Left ventricle myocardium inferior (tissue), 1 donor: ENCODE results near the gene CMIP. TPM values are rescaled to one million over a fixed set of nuclear protein-coding genes. Genes with fewer than 3 reads are reported as not detected.

Source experiments
- DNase-seq: peaks from one replicate; pipeline ENCODE4 v3.0.0-alpha.2; 2020
- H3K27ac ChIP-seq: fragments of 200-600 bp; replicated peaks from 2 replicates; pipeline ENCODE4 v1.8.0; 2021
- H3K27me3 ChIP-seq: fragments of 200-600 bp; 2 replicates; pipeline ENCODE4 v1.8.0; 2021; ENCODE audit warnings: low read depth
- H3K36me3 ChIP-seq: fragments of 200-600 bp; 2 replicates; pipeline ENCODE4 v1.8.0; 2021
- H3K4me1 ChIP-seq: fragments of 200-600 bp; 2 replicates; pipeline ENCODE4 v1.8.0; 2021
- H3K4me3 ChIP-seq: fragments of 200-600 bp; 2 replicates; pipeline ENCODE4 v1.8.0; 2021; ENCODE audit warnings: mild to moderate bottlenecking, moderate library complexity
- H3K9me3 ChIP-seq: fragments of 200-600 bp; replicated peaks from 2 replicates; pipeline ENCODE4 v1.8.0; 2021
- intact Hi-C: fragments of 100-400 bp; cut with micrococcal nuclease; formaldehyde crosslinking; loops from one replicate; pipeline ENCODE4 v1.11.0; 2022
- total RNA-seq: library from RNA; stranded (reverse); fragmentation: NEBNext Ultra II Directional; extraction: Animal tissue kit (Norgen Biotek cat#: 25700); gene quantifications from one replicate; pipeline ENCODE4 v1.2.1, GENCODE V29; 2021
- TF ChIP-seq, protein P1 (sequence below): fragments of 200-600 bp; IDR thresholded peaks from 2 replicates; pipeline ENCODE4 v1.8.0; 2021; ENCODE audit warnings: antibody characterized with exemption, mild to moderate bottlenecking, borderline replicate concordance
- donor health status: DM: no; HTN: yes; CAD: no; lungs with severe emphysema.

The CMIP gene
- total RNA-seq, 1 donor from 2014 or later = 11.2 TPM

DNA sequence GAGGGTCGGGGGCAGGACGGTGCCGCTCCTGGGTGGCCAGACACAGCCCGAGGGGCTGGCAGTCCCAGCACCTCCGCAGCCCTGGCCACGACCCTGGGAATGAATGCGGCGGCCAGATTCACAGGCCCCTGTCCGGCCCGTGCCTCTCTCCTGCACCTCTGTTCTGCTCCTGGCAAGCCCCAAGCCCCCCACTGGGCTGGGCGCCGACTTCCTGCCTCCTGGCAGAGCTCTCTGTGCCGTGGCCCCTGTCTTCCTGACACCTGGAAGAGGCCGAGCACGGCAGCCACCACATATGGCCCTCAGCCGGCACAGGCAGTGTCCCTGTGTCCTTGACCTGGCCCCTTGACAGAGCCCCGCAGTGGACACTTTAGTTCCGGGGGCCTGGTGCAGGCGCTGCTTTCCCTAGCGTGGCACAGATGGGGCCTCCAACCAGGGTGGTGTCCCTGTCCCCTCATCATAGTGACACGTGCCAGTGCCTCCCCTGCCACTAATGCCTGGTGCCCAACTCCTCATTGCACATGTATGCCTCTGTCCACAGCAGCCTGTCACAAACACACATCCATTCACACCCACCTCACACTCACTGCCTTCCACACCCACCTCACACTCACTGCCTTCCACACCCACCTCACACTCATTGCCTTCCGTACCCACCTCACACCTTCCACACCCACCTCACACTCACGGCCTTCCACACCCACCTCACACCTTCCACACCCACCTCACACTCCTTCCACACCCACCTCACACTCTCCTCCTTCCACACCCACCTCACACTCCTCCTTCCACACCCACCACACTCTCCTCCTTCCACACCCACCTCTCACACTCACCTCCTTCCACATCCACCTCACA is 223.9 kb downstream of the CMIP start:
- TF ChIP-seq, protein P1, sequence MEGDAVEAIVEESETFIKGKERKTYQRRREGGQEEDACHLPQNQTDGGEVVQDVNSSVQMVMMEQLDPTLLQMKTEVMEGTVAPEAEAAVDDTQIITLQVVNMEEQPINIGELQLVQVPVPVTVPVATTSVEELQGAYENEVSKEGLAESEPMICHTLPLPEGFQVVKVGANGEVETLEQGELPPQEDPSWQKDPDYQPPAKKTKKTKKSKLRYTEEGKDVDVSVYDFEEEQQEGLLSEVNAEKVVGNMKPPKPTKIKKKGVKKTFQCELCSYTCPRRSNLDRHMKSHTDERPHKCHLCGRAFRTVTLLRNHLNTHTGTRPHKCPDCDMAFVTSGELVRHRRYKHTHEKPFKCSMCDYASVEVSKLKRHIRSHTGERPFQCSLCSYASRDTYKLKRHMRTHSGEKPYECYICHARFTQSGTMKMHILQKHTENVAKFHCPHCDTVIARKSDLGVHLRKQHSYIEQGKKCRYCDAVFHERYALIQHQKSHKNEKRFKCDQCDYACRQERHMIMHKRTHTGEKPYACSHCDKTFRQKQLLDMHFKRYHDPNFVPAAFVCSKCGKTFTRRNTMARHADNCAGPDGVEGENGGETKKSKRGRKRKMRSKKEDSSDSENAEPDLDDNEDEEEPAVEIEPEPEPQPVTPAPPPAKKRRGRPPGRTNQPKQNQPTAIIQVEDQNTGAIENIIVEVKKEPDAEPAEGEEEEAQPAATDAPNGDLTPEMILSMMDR = no peak
- Histone ChIP-seq H3K9me3 (no peaks in the 10 kb centered on the region), H3K36me3 (peaks cover 40% of the 10 kb centered on the region), H3K4me1 (no peaks in the 10 kb centered on the region), H3K27me3 (no peaks in the 10 kb centered on the region), H3K4me3 (no peak overlapping the region), H3K27ac (no peak overlapping the region)
- no peak for DNase-seq
- intact Hi-C loops = no loop called here

DNA sequence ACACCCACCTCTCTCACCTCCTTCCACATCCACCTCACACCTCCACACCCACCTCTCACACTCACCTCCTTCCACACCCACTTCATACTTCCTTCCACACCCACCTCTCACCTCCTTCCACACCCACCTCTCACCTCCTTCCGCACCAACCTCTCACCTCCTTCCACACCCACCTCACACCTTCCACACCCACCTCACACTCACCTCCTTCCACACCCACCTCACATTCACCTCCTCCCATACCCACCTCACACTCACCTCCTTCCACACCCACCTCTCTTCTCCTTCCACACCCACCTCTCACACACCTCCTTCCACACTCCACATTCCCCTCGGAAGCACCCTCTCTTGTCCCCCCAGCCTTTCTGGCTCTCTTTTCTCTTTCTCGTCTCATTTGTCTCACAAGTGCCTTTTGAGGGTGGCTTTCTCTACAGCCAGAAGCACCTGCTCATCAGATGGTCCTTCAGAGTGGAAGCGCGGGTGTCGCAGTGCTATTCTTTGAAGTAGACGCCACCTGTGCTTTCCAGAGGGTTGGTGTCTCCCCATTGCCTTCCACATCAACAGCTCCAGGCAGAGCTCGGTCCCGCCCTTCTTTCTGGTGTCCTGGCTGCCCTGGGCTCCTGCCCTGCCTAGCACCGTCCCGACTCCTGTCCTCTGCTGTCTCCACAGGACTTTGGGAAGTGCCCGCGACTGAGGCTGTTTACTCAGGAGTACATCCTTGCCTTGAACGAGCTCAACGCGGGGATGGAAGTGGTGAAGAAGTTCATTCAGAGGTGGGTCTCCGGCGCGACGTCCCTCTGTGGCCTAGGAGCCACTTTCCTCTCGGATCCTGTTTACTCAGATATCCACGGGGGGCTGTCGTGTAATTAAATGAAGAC is 225.1 kb downstream of the CMIP start:
- no peak for DNase-seq
- no peaks in the 10 kb centered on the region for H3K27me3 ChIP-seq
- H3K36me3 ChIP-seq = peaks cover 45% of the 10 kb centered on the region
- H3K9me3 ChIP-seq = no peaks in the 10 kb centered on the region
- H3K4me3 ChIP-seq = no peak overlapping the region
- no peaks in the 10 kb centered on the region for H3K4me1 ChIP-seq
- TF ChIP-seq, protein P1 = no peak
- intact Hi-C loops = no loop called here
- H3K27ac ChIP-seq = no peak overlapping the region

DNA sequence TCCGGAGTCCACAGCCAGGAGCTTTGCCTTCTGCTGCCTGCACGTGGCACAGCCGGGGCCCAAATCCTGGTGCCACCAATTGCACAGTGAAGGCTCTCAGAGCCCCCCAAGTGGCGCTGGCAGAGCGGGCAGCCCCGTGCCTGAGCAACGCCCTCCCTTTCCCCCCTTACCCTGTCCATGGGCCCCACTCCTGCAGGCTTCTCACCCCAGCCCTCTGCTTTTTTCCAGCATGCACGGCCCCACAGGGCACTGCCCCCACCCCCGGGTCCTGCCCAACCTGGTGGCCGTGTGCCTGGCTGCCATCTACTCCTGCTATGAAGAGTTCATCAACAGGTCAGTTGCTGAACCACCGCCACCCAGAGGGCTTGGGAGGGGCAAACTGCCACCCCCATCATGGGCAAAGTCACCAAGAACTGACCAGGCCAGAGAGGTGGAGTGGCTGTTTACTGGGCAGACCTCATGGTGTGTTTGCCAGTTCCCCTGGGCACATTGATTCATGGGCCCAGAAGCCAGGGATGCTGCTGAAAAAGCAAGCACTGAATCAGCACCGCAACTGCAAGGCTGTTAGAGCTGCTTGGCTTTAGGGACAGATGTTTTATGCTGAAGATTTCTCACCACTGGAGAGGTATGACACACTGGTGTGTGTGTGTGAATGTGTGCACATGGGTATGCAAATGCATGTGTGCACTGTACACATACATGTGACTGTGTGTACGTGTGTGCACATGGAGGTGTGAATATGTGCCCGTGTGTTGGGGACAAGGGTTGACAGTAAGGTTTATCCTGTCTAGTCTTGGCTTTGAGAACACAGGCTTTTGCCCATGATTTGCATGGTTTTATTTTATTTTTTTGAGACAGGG is 227.4 kb downstream of the CMIP start:
- Histone ChIP-seq H3K4me3 (no peak overlapping the region), H3K27ac (no peak overlapping the region), H3K9me3 (no peaks in the 10 kb centered on the region), H3K4me1 (no peaks in the 10 kb centered on the region), H3K36me3 (peaks cover 45% of the 10 kb centered on the region), H3K27me3 (no peaks in the 10 kb centered on the region)
- TF ChIP-seq, protein P1 = no peak
- DNase-seq = no peak
- intact Hi-C loops = no loop called here

DNA sequence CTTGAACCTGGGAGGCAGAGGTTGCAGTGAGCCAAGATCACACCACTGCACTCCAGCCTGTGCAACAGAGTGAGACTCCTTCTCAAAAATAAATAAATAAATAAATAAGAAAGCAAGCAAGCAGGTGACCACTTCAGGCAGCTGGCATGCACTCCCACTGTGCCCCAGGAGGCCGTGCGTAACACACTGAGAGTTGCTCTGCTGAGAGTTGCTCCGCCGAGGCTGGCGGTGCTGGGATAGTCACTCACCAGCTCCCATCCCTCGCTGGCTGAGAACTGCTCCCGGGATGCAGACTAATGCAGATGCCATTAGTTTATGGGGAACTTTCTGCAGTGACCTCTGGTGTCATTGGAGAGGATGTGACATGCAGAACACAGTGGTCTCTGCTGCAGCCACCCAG is 228.8 kb downstream of the CMIP start:
- Histone ChIP-seq H3K36me3 (peaks cover 45% of the 10 kb centered on the region), H3K27ac (no peak overlapping the region), H3K4me1 (peaks cover 11% of the 10 kb centered on the region), H3K9me3 (no peaks in the 10 kb centered on the region), H3K4me3 (no peak overlapping the region), H3K27me3 (no peaks in the 10 kb centered on the region)
- TF ChIP-seq, protein P1 = no peak
- no peak for DNase-seq
- intact Hi-C loops = no loop called here

DNA sequence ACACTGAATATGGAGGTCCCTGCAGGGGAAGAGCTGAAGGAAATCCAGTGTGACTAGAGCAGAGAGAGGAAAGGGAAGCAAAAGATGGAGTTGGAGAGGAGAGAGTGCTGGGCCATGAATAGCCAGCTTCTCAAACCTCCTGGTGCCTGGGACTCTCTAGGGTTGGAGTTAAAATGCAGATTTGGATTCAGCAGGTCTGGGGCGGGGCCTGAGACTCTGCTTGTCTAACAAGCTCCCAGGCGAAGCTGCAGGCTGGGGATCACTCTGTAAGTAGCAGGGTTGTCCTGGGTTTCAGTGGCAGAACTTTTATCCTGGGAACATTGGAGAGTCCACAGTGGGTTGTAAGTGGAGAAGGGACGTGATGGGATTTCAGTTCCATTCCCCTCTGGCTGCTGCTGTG is 231.1 kb downstream of the CMIP start:
- intact Hi-C loops = no loop called here
- Histone ChIP-seq H3K4me3 (no peak overlapping the region), H3K36me3 (peaks cover 41% of the 10 kb centered on the region), H3K27ac (no peak overlapping the region), H3K27me3 (no peaks in the 10 kb centered on the region), H3K4me1 (peaks cover 32% of the 10 kb centered on the region), H3K9me3 (no peaks in the 10 kb centered on the region)
- no peak for DNase-seq
- TF ChIP-seq, protein P1 = no peak
